Keratinocyte (primary cell): Measurements from ENCODE around the gene PALM3. TPM values are rescaled to one million over a fixed set of nuclear protein-coding genes. Genes with fewer than 3 reads are reported as not detected.

ENCODE experiments used
- DNase-seq: peaks from one replicate; pipeline ENCODE4 v3.0.0-alpha.2; 2011; ENCODE audit warnings: low read depth, missing footprints, low spot score
- FAIRE-seq: peaks from 2 replicates; lab custom pipeline; 2011; peaks lifted over from hg19 to GRCh38; lab: Jason Lieb, UNC
- H2AFZ ChIP-seq: 2 replicates; pipeline ENCODE4 v1.6.0; 2012; ENCODE audit warnings: low read length, control low read depth, inconsistent platforms; ENCODE audit not compliant: control insufficient read depth
- H3K27ac ChIP-seq: 2 replicates; pipeline ENCODE4 v1.5.1; 2011; ENCODE audit warnings: low read length; ENCODE audit not compliant: control insufficient read depth, insufficient read depth
- H3K27me3 ChIP-seq: 3 replicates; pipeline ENCODE4 v1.6.0; 2011; ENCODE audit warnings: low read length; ENCODE audit not compliant: control insufficient read depth, insufficient read depth; ENCODE audit errors: extremely low read depth
- H3K36me3 ChIP-seq, 2 experiments: 2 replicates in 1 of 2; 3 replicates in 1 of 2; pipeline ENCODE4 v1.5.1; 2011; ENCODE audit warnings: low read length in 2 of 2, mild to moderate bottlenecking in 1 of 2; ENCODE audit not compliant: control insufficient read depth in 2 of 2, insufficient read depth in 2 of 2; ENCODE audit errors: extremely low read depth in 1 of 2
- H3K4me1 ChIP-seq: 3 replicates; pipeline ENCODE4 v1.5.1; 2011; ENCODE audit warnings: low read length; ENCODE audit not compliant: control insufficient read depth, insufficient read depth; ENCODE audit errors: extremely low read depth
- H3K4me2 ChIP-seq: 3 replicates; pipeline ENCODE4 v1.6.0; 2011; ENCODE audit warnings: low read depth, low read length; ENCODE audit not compliant: control insufficient read depth, insufficient read depth; ENCODE audit errors: extremely low read depth
- H3K4me3 ChIP-seq, 3 experiments: fragments of 200-600 bp in 1 of 3; sonication (generic) in 1 of 3; 2 replicates in 2 of 3; 3 replicates in 1 of 3; pipeline ENCODE4 v1.5.1; 2011 to 2016; ENCODE audit warnings: low read length in 3 of 3, mild to moderate bottlenecking in 3 of 3, control low read depth in 2 of 3, inconsistent platforms in 1 of 3, low read depth in 1 of 3, mixed read lengths in 1 of 3, mixed run types in 1 of 3, moderate library complexity in 1 of 3; ENCODE audit not compliant: control insufficient read depth in 2 of 3, insufficient read depth in 2 of 3; ENCODE audit errors: extremely low read depth in 1 of 3
- H3K79me2 ChIP-seq: 2 replicates; pipeline ENCODE4 v1.6.0; 2012; ENCODE audit warnings: low read length; ENCODE audit not compliant: control insufficient read depth, insufficient read depth
- H3K9ac ChIP-seq: 3 replicates; pipeline ENCODE4 v1.6.0; 2011; ENCODE audit warnings: low read length; ENCODE audit not compliant: control insufficient read depth, insufficient read depth; ENCODE audit errors: extremely low read depth
- H3K9me1 ChIP-seq: 3 replicates; pipeline ENCODE4 v1.6.0; 2011; ENCODE audit warnings: low read length; ENCODE audit not compliant: control insufficient read depth, insufficient read depth; ENCODE audit errors: extremely low read depth
- H3K9me3 ChIP-seq: 2 replicates; pipeline ENCODE4 v1.5.1; 2012; ENCODE audit warnings: low read depth, low read length; ENCODE audit not compliant: control insufficient read depth
- H4K20me1 ChIP-seq: 3 replicates; pipeline ENCODE4 v1.6.0; 2011; ENCODE audit warnings: low read length; ENCODE audit not compliant: control insufficient read depth, insufficient read depth; ENCODE audit errors: extremely low read depth
- CTCF ChIP-seq, 3 experiments: IDR thresholded peaks in 1 of 3; conservative IDR thresholded peaks in 1 of 3; optimal IDR thresholded peaks in 1 of 3; 2 replicates in 2 of 3; 3 replicates in 1 of 3; pipeline versions ENCODE3 to v1.5.1; 2011; ENCODE audit warnings: low read length in 3 of 3, mild to moderate bottlenecking in 3 of 3, moderate library complexity in 2 of 3, control low read depth in 1 of 3, inconsistent platforms in 1 of 3; ENCODE audit not compliant: insufficient read depth in 2 of 3; ENCODE audit errors: extremely low read depth in 1 of 3
- EZH2 ChIP-seq: IDR thresholded peaks from one replicate; pipeline ENCODE4 v1.6.1; 2012; ENCODE audit warnings: inconsistent platforms, mild to moderate bottlenecking, low read length, moderate library complexity
- dilution Hi-C: fragments of 300-500 bp; cut with MboI; formaldehyde crosslinking; loops from one replicate; pipeline ENCODE4 v1.7.0; 2020; ENCODE audit warnings: low sequenced_read_pairs; ENCODE audit not compliant: extremely low pct_ligation_motif_present
- polyA plus RNA-seq, 5 experiments: library from polyadenylated mRNA; depleted of rRNA in 3 of 5; stranded (reverse) in 3 of 5; stranded (forward) in 1 of 5; unstranded in 1 of 5; fragments of >200 nt; gene quantifications; 1 replicate in 1 of 5; 2 replicates in 3 of 5; 3 replicates in 1 of 5; pipeline versions ENCODE4 v1.2.1 to v1.2.3, GENCODE V29; 2011 to 2012; ENCODE audit warnings: missing spikeins in 2 of 5, low read depth in 1 of 5, low replicate concordance in 1 of 5

PALM3 gene
- polyA plus RNA-seq, 1 donor (not counting 4 experiments of a cell fraction or from before 2014, with no cell fraction given) = not detected

DNA sequence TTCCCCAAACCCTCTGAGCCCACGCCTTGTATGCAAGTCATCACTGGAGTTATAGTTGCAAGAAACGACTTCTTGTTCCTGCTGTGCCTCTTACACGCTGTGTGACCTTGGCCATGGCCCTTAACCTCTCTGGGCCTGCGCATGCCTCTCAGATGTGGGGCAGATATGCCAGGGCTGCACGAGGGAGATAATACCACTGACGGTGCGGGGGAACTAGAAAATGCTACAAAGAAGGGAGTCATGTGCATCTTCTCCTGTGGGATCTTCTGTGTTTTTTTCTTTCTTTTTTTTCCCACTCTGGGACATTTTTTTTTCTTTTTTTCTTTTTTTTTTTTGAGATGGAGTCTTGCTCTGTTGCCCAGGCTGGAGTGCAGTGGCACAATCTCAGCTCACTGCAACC is 33.0 kb upstream of the PALM3 start:
- peaks cover 5% of the 10 kb centered on the region for H3K9me3 ChIP-seq
- H3K4me3 ChIP-seq = no peak overlapping the region
- dilution Hi-C loops = no loop called here
- H3K79me2 ChIP-seq = no peaks in the 10 kb centered on the region
- FAIRE-seq = no peak
- no peak for TF ChIP-seq CTCF (optimal IDR thresholded peaks at IDR 0.05 in 1 of 3, IDR thresholded peaks at IDR 0.05 in 1 of 3, conservative IDR thresholded peaks at IDR 0.05 in 1 of 3; ENCODE audit: extremely low read depth in 1 of 3, insufficient read depth in 2 of 3, low read length in 3 of 3)
- H2AFZ ChIP-seq = no peak overlapping the region
- no peaks in the 10 kb centered on the region for H4K20me1 ChIP-seq
- no peaks in the 10 kb centered on the region for H3K27me3 ChIP-seq
- peaks cover 10 to 13% of the 10 kb centered on the region in 2 experiments for H3K36me3 ChIP-seq
- H3K9ac ChIP-seq = no peak overlapping the region
- H3K27ac ChIP-seq = no peak overlapping the region
- no peak for DNase-seq
- no peaks in the 10 kb centered on the region for H3K4me1 ChIP-seq
- no peaks in the 10 kb centered on the region for H3K9me1 ChIP-seq
- H3K4me2 ChIP-seq = no peak overlapping the region

DNA sequence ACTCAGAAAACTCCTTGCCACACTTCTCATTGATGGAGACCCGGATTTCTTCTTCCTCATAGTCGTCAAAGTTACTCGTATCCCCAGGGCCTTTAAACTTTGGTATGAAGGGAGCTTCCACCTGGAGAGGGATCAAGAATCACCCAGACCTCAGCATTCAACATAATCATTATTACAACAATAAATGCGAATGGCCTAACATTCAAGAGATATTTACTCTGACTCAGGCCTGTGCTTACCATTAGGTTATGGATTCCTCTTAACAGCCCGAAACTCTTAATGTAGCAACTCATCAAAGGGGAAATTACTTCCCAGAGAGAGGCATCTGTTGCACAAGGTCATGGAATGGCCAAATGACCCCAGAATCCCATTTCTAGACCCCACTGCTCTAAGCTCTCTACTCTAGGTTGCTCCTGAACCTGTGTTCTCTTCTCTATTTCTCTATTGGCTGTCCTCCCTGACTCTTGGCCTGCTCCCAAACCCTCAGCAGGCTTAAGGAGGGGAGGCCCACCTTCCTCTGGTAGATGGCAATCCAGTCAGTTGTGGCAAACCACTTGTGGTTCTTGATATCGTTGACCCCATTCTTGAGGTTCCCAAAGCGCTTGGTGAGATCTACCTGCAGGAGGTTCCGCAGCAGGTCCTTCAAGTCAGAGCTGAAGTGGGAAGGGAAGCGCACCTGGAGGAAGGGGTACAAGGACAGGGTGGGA is 31.4 kb upstream of the PALM3 start:
- FAIRE-seq = no peak
- no peaks in the 10 kb centered on the region for H3K79me2 ChIP-seq
- no peaks in the 10 kb centered on the region for H4K20me1 ChIP-seq
- H3K4me1 ChIP-seq = no peaks in the 10 kb centered on the region
- H3K9me1 ChIP-seq = no peaks in the 10 kb centered on the region
- H3K9me3 ChIP-seq = peaks cover 5% of the 10 kb centered on the region
- no peaks in the 10 kb centered on the region for H3K27me3 ChIP-seq
- no peak overlapping the region for H3K4me3 ChIP-seq
- peaks cover 15% of the 10 kb centered on the region in 2 experiments for H3K36me3 ChIP-seq
- TF ChIP-seq EZH2 (no peak), CTCF (optimal IDR thresholded peaks at IDR 0.05 in 1 of 3, IDR thresholded peaks at IDR 0.05 in 1 of 3, conservative IDR thresholded peaks at IDR 0.05 in 1 of 3; ENCODE audit: extremely low read depth in 1 of 3, insufficient read depth in 2 of 3, low read length in 3 of 3) (no peak)
- dilution Hi-C loops = no loop called here
- no peak overlapping the region for H3K27ac ChIP-seq
- no peak for DNase-seq
- H3K4me2 ChIP-seq = no peak overlapping the region
- H3K9ac ChIP-seq = no peak overlapping the region
- H2AFZ ChIP-seq = no peak overlapping the region
